GM18873 (cell line): Measurements from ENCODE around the gene PRR36.
"Not testable (repeated sequence)": the region's sequence is repeated elsewhere in the genome, so short reads cannot be mapped to it uniquely, and the experiment has no call there.

Experiments used
- ATAC-seq: cut with Tn5 transposase; IDR thresholded peaks from one replicate; pipeline ENCODE4 v1.9.1; 2021; ENCODE audit warnings: mild to moderate bottlenecking, moderate library complexity, moderate number of reproducible peaks; ENCODE audit not compliant: unreplicated experiment, low FRiP score

PRR36 gene

GRCh38 chr19:7874076-7874896, at the start of gene PRR36:
PRR36 (minus strand) TSS chr19:7874390; CDS start chr19:7873689, 701 bp downstream.
- no peak for ATAC-seq

GRCh38 chr19:7923295-7924191, 49.4 kb upstream of the PRR36 start:
- ATAC-seq, result no peak

GRCh38 chr19:7922836-7923195, 48.6 kb upstream of the PRR36 start:
- ATAC-seq, result no peak

DNA sequence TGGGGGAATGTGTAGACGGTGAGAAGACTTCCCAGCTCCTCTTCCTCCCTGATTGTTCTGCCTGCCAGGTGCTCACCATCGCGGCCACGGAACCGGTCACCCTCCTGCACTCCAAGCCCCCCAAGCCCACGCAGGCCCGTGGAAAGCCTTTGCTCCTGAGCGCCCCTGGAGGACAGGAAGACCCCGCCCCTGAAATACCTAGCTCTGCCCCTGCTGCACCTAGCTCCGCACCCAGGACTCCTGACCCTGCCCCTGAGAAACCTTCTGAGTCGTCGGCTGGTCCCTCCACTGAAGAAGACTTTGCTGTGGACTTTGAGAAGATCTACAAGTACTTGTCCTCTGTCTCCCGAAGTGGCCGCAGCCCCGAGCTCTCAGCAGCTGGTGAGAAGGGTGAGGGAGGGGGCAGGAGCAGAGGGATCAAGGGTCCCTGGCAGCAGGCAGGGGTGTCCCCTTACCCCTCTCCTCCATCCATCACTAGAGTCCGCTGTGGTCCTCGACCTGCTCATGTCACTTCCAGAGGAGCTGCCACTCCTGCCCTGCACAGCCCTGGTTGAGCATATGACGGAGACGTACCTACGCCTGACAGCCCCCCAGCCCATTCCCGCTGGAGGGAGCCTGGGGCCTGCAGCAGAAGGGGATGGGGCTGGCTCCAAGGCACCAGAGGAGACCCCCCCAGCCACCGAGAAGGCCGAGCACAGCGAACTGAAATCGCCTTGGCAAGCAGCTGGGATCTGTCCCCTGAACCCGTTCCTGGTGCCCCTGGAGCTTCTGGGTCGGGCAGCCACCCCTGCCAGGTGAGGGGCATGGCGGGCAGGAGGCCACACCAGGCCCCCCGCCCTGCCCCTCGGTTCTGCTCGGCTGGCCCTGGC, 48.0 kb upstream of the PRR36 start:
- ATAC-seq, result no peak

DNA sequence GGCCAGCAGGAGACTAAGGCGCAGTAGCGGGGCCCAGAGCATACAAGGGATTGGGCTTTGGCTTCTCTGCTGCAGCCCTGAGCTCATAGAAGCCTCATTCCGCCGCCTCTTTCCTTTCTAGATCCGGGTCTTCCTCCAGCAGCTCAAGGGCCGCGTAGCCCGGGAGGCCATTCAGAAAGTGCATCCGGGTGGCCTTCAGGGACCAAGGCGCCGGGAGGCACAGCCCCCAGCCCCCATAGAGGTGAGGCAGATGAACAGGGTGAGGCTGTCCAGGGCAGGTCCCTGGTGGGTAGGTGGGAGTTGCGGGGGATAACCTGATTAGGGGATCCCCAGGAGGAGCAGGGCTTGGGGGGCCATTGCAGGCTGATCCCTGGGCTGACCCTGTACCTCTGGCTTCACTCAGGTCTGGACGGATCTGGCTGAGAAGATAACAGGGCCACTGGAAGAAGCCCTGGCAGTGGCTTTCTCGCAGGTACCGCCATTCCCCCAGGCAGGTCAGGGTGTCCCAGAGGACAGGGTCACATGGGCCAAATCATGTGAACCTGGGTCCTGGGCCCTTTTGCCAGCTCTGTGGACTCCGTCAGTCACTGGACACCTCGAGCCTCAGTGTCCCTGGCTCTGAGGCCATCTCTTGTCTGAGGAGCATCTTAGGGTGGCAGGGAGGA, 47.2 kb upstream of the PRR36 start:
- no peak for ATAC-seq

DNA sequence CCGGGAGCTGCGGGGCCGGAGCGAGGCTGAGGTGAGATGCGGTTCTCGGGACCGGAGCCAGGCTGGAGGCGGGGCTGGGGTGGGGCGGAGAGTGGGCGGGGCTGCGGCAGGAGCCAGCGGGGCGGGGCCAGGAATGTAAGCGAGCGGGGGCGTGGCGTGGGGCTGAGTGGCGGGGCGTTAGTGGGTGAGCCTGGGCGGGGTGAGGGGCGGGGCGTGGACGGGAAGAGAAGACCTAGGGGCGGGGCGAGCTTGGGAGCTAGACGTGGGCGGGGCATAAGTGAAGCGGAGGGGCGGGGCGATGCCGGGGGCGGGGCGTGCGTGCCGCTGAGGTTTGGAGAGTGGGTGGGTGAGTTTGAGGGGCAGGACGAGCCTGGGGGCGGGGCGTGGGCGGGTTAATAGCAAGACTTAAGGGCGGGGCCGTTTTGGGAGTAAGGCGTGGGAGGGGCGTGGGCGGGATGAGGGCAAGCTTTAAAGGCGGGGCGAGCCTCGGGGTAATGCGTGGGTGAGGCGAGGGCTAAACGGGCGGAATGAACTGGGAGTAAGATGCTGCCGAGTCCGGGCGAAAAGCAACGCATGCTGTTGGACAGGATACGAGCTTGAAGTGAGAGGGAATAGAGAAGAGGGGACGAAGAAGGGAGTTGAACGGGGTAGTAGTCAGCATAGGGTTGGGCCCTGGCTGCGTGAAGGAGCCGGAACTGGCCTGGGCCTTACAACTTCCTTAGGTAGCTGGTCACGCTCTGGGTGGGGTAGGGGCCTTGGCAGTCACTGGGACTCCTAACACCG, 46.5 kb upstream of the PRR36 start:
- ATAC-seq, result peak; percentile 29

- peak; percentile 48 for ATAC-seq
These were observed 45.7 kb upstream of the PRR36 start, which contains the start of gene SNAPC2 for GRCh38 chr19:7919610-7920518. SNAPC2 (plus strand) TSS chr19:7920338; CDS start chr19:7920367, 29 bp downstream.

GRCh38 chr19:7918615-7919421, 44.6 kb upstream of the PRR36 start:
- no peak for ATAC-seq

DNA sequence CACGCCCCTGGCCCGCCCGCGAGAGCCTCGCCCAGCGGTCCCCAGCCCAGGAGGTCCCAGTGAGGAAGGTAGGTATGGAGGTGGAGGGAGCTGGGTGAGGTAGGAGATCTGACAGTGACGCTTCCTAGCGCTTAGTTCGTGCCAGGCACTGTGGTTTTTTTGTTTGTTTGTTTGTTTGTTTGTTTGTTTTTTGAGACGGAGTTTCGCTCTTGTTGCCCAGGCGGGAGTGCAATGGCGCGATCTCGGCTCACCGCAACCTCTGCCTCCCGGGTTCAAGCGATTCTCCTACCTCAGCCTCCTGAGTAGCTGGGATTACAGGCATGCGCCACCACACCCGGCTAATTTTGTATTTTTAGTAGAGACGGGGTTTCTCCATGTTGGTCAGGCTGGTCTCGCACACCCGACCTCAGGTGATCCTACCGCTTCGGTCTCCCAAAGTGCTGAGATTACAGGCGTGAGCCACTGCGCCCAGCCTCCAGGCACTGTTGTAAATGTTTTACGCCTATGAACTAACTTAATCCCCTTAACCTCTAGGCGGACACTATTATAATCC, 43.9 kb upstream of the PRR36 start:
- ATAC-seq, result not testable (repeated sequence)

DNA sequence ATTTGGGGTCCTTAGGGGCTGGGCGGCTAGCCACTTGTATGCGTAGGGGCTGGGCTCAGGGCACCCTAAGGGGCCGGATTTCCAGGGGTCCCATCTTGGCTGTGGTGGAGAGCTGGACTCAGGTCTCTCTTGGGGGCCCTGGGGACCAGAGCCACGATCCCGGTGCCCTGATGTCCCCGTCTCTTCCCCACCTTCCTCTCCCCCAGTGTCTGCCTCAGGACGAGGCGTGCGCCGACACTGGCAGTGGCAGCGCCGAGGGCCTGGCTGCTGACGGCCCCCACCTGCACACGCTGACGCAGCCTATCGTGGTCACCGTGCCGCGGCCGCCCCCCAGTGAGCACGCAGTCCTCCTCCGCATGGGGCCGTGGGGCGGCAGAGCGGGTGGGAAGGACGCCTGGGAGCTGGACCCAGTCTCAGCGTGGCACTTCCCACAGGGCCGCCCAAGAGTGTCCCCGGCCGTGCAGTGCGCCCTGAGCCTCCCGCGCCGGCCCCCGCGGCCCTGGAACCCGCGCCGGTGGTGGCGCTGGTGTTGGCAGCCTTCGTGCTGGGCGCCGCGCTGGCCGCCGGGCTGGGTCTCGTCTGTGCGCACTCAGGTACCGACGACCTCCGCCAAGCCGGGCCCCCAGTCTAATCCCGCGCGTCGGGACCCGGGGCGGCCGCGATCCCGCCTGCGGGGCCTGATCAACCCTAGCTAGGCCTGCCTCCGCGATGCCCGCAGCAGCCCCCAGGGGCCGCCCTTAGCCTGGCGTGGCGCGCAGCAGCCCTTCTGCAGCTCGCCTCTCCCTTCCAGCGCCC, 43.3 kb upstream of the PRR36 start:
- ATAC-seq, result no peak

DNA sequence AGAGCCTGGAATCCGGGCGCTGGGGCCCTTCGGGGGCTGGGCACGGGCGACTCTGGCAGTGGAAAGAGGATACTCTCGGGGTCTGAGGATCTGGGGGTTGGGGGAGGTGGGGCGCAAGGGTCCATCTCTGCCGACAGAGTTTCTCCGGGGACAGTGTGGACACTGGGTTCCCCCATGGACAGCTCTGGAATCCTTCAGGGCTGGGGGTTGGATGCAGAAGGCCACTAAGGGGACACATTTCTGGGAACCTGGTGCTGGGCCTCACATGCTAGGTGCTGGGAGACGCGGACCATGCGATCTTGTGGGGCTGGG, 42.7 kb upstream of the PRR36 start:
- ATAC-seq, result no peak

DNA sequence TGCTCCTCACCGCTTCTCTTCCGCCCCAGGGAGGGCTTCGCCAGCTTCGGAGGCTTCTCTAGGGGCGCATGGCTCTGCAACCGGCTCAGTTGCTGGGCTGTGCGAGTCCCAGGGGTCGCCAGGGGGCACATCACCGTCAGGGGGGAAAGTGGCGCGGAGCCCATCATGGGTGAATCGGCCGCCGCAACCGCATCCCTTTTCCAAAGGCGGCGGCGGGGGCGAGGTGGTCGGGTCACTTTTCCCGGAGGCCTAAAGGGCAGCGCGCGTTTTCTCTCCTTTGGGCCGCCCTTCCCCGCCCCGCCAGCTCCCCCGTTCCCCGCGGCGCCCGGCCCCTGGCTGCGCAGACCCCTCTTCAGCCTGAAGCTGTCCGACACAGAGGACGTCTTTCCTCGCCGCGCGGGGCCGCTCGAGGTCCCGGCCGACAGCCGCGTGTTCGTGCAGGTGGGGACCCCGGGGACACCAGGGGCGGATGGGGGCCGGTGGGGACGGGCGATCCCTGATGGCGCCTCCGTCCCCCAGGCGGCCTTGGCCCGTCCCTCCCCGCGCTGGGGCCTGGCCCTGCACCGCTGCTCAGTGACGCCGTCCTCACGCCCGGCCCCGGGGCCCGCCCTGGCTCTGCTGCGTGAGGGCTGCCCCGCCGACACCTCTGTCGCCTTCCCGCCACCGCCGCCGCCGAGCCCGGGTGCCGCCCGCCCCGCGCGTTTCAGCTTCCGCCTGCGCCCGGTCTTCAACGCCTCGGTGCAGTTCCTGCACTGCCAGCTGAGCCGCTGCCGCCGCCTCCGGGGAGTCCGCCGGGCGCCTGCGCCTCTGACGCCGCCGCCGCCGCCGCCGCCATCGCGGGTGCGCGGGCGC, 42.1 kb upstream of the PRR36 start:
- no peak for ATAC-seq

DNA sequence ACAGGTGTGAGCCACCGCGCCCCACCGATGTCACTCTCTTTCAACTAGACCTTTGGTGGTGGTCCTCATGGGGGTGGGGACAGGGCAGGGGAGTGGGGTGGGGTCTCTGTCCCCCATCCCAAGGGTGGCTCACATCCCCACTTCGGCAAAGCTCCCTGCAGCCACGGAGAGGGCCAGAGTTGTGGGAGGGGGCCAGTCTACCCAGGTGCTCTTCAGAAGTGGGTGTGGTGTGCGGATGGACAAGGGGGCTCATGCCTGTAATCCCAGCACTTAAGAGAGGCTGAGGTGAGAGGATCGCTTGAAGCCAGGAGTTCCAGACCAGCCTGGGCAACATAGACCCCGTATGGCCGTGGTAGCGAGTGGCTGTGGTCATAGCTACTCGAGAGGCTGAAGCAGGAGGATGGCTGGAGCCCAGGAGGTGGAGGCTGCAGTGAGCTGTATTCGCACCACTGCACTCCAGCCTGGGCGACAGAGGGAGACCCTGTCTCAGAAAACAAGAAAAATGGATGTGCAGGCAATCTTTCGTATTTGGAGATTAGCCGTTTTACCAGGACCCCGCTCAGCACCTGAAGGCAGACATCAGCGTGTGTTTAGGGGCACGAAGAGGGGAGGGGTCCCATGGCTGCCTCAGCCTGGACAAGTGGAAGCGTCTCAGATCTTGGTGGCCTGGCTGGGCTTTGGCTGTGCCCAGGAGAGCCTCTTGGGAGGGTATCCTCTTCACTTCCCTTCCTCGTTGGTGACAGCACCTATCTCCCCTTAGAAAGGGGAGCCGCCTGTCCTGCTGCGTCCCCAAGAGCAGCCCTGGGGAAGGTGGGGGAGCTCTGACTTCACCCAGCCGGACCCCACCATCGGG, 41.3 kb upstream of the PRR36 start:
- ATAC-seq, result no peak

- no peak for ATAC-seq
These were observed 40.4 kb upstream of the PRR36 start, which contains the start of gene TGFBR3L for GRCh38 chr19:7914598-7915045. TGFBR3L (plus strand) TSS chr19:7914830.
